Measurements from ENCODE around the gene CFAP20DC. TPM values are rescaled to one million over a fixed set of nuclear protein-coding genes. Genes with fewer than 3 reads are reported as not detected.

CFAP20DC gene
- total RNA-seq, 4 donors from 2014 or later = 0.13 to 1.6 (median 0.35) TPM; not detected in 1

DNA sequence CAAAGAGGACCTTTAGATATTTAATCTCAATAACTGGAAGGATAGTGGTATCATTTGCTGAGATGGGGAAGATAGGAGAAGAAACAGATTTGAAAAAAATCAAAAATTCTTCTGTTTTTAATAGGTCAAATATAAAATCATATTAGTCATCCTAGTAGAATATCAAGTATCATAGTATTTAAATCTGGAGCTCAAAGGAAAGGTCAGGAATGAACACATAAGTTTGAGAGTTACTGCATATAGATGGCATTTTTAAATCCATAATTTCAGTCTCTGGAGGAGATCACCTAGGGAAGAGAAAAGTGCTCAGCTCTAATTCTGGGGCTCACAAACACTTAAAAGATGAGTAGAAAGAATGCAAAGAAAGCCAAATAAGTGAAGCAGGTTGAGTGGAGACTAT lies 24.9 kb upstream of the CFAP20DC start:
- no peaks in the 10 kb centered on the region for H3K9me3 ChIP-seq
- no peak overlapping the region for H3K27ac ChIP-seq
- no peak overlapping the region for H3K4me3 ChIP-seq
- no peaks in the 10 kb centered on the region for H3K36me3 ChIP-seq
- ATAC-seq = no peak
- TF ChIP-seq POLR2A (IDR thresholded peaks at IDR 0.05) (no peak), EP300 (IDR thresholded peaks at IDR 0.05) (no peak), POLR2AphosphoS5 (IDR thresholded peaks at IDR 0.05) (no peak)
- TF ChIP-seq, protein P1, sequence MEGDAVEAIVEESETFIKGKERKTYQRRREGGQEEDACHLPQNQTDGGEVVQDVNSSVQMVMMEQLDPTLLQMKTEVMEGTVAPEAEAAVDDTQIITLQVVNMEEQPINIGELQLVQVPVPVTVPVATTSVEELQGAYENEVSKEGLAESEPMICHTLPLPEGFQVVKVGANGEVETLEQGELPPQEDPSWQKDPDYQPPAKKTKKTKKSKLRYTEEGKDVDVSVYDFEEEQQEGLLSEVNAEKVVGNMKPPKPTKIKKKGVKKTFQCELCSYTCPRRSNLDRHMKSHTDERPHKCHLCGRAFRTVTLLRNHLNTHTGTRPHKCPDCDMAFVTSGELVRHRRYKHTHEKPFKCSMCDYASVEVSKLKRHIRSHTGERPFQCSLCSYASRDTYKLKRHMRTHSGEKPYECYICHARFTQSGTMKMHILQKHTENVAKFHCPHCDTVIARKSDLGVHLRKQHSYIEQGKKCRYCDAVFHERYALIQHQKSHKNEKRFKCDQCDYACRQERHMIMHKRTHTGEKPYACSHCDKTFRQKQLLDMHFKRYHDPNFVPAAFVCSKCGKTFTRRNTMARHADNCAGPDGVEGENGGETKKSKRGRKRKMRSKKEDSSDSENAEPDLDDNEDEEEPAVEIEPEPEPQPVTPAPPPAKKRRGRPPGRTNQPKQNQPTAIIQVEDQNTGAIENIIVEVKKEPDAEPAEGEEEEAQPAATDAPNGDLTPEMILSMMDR (IDR thresholded peaks at IDR 0.05) = no peak
- no peaks in the 10 kb centered on the region for H3K27me3 ChIP-seq
- H3K4me1 ChIP-seq = no peaks in the 10 kb centered on the region

DNA sequence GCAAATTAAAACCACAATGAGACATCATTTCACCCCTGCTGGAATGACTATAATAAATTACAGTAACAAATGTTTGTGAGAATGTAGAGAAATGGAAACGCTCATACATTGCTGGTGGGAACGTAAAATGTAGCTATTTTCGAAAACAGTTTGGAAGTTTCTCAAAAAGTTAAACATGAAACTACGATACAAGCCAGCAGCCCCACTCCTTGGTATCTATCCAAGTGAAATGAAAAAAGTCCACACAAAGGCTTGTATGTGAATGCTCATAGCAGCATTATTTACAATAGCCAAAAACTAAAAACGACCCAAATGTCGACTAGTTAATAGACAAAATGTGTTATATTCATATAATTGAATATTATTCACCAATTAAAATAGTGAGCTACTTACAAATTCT lies 22.9 kb upstream of the CFAP20DC start:
- H3K27me3 ChIP-seq = no peaks in the 10 kb centered on the region
- H3K27ac ChIP-seq = no peak overlapping the region
- H3K36me3 ChIP-seq = no peaks in the 10 kb centered on the region
- no peaks in the 10 kb centered on the region for H3K4me1 ChIP-seq
- no peak overlapping the region for H3K4me3 ChIP-seq
- TF ChIP-seq, protein P1 (IDR thresholded peaks at IDR 0.05) = no peak
- no peak for TF ChIP-seq EP300 (IDR thresholded peaks at IDR 0.05)
- TF ChIP-seq POLR2AphosphoS5 (IDR thresholded peaks at IDR 0.05) = no peak
- TF ChIP-seq POLR2A (IDR thresholded peaks at IDR 0.05) = no peak
- no peaks in the 10 kb centered on the region for H3K9me3 ChIP-seq
- no peak for ATAC-seq
- WGBS, 2 donors (ENCODE audit: low coverage in 1 of 2) = 21 to 40% methylated on average over 6 of the region's 6 CpGs

DNA sequence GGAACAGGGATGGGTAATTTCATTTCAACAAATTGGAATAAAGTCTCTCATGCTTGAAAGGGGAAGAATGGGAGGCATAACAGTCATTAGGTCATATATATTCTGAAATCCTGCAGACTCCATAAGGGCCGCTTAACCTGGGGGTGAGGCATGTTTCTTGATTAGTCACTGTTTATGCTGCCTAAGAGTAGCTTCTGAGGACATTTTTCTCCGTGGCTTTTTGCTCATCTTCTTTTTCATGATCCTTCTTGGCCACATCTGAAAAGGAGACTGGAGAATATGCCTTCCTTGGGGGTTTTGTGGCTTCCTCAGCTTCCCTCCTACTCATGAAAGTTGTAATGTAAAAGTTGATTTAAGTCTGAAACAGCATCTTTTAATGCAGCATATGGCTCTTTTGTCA lies 20.0 kb upstream of the CFAP20DC start:
- H3K4me1 ChIP-seq = no peaks in the 10 kb centered on the region
- H3K9me3 ChIP-seq = no peaks in the 10 kb centered on the region
- H3K4me3 ChIP-seq = no peak overlapping the region
- H3K27me3 ChIP-seq = no peaks in the 10 kb centered on the region
- no peaks in the 10 kb centered on the region for H3K36me3 ChIP-seq
- TF ChIP-seq, protein P1 (IDR thresholded peaks at IDR 0.05) = no peak
- no peak for TF ChIP-seq POLR2AphosphoS5 (IDR thresholded peaks at IDR 0.05)
- TF ChIP-seq POLR2A (IDR thresholded peaks at IDR 0.05) = no peak
- TF ChIP-seq EP300 (IDR thresholded peaks at IDR 0.05) = no peak
- ATAC-seq = no peak
- 81 to 86% methylated on average over 2 of the region's 2 CpGs for WGBS, 2 donors (ENCODE audit: low coverage in 1 of 2)
- no peak overlapping the region for H3K27ac ChIP-seq

DNA sequence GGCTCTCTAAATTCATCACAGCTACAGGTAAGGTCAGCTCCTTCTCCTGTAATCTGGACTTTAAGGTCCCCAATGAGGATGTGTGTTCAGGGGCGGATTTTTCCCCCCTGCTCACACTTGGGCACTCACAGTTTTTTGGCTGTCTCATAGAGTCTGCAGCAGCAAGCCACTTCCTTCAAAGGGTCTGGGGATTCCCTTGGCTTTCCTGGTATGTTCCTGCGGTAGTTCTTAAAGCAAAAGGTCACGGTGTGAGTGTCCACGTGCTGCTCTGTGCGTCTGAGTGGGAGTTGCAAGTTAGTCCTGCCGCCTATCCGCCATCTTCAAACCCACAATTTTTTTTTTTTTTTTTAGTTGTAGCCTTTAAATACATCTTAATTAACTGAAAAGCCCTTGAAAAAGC lies 15.4 kb upstream of the CFAP20DC start:
- H3K27me3 ChIP-seq = no peaks in the 10 kb centered on the region
- no peaks in the 10 kb centered on the region for H3K36me3 ChIP-seq
- no peak for ATAC-seq
- H3K4me3 ChIP-seq = no peak overlapping the region
- peaks cover 0 to 3% (median 0%) of the 10 kb centered on the region in 3 donors for H3K9me3 ChIP-seq
- TF ChIP-seq, protein P1 (IDR thresholded peaks at IDR 0.05) = no peak
- TF ChIP-seq POLR2AphosphoS5 (IDR thresholded peaks at IDR 0.05) (no peak), POLR2A (IDR thresholded peaks at IDR 0.05) (no peak), EP300 (IDR thresholded peaks at IDR 0.05) (no peak)
- H3K27ac ChIP-seq = no peak overlapping the region
- 72 to 75% methylated on average over 4 to 6 of the region's 7 CpGs for WGBS, 2 donors (ENCODE audit: low coverage in 1 of 2)
- H3K4me1 ChIP-seq = no peaks in the 10 kb centered on the region

DNA sequence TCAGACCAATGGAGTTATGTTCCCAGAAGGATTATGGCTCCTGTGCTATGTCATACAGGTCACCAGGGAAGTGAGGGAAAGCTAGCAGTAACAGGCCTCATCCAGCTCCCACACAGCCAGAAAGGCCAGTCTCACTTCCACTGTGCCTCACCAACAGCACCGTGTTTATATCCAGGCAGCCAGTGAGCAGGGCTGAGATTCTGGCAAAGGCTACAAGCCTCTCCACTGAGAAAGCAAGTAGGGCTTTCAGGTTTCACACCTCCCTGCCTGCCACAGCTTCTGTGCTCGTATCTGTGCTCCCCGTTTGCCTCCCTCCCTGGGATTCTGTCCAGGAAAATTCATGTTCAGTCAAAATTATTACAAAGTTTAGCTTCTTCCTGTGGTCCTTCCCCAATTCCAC lies 14.9 kb upstream of the CFAP20DC start:
- ATAC-seq = no peak
- Histone ChIP-seq H3K4me3 (no peak overlapping the region), H3K27me3 (no peaks in the 10 kb centered on the region), H3K27ac (no peak overlapping the region), H3K36me3 (no peaks in the 10 kb centered on the region), H3K9me3 (peaks cover 0 to 3% (median 0%) of the 10 kb centered on the region in 3 donors), H3K4me1 (no peaks in the 10 kb centered on the region)
- TF ChIP-seq EP300 (IDR thresholded peaks at IDR 0.05) = no peak
- TF ChIP-seq POLR2A (IDR thresholded peaks at IDR 0.05) = no peak
- no peak for TF ChIP-seq POLR2AphosphoS5 (IDR thresholded peaks at IDR 0.05)
- TF ChIP-seq, protein P1 (IDR thresholded peaks at IDR 0.05) = no peak
- WGBS, 2 donors (ENCODE audit: low coverage in 1 of 2) = 35% methylated on average over 3 of the region's 3 CpGs; no CpG with 5 or more reads in 1 of the 2 donors

Measured in gastroesophageal sphincter (tissue), 4 donors.